ENCODE data around the gene SLC5A12. TPM values are rescaled to one million over a fixed set of nuclear protein-coding genes. Genes with fewer than 3 reads are reported as not detected.

SLC5A12 gene
- polyA plus RNA-seq, 1 donor from 2014 or later: not detected

- Histone ChIP-seq H3K4me2 (ENCODE audit: low read length) (no peak overlapping the region), H3K9ac (ENCODE audit: low read length) (no peak overlapping the region), H3K79me2 (replicated peaks; ENCODE audit: insufficient read depth, low read length) (no peaks in the 10 kb centered on the region), H3K9me2 (ENCODE audit: insufficient read depth, low read length) (no peaks in the 10 kb centered on the region), H3K9me3 (ENCODE audit: low read length) (no peaks in the 10 kb centered on the region), H4K20me1 (ENCODE audit: insufficient read depth) (no peaks in the 10 kb centered on the region), H3K36me3 (ENCODE audit: insufficient read depth, low read length) (no peaks in the 10 kb centered on the region), H3F3A (ENCODE audit: insufficient read depth, low read length, poor library complexity, severe bottlenecking) (no peaks in the 10 kb centered on the region), H3K27me3 (ENCODE audit: insufficient read depth, low read depth, low read length) (no peaks in the 10 kb centered on the region), H3K4me3 (ENCODE audit: low read length) (no peak overlapping the region), H2AFZ (ENCODE audit: low read depth, low read length) (no peak overlapping the region), H3K27ac (ENCODE audit: low read length) (no peak overlapping the region)
- TF ChIP-seq POLR2AphosphoS5 (IDR thresholded peaks at IDR 0.05): no peak
- TF ChIP-seq EZH2 (IDR thresholded peaks at IDR 0.05; ENCODE audit: borderline replicate concordance, insufficient read depth, low read length, poor library complexity, severe bottlenecking): no peak
Measured at GRCh38 chr11:26764825-26765224, 43.0 kb upstream of the SLC5A12 start.

GRCh38 chr11:26764315-26764714 lies 42.5 kb upstream of the SLC5A12 start:
- H3K36me3 ChIP-seq (ENCODE audit: insufficient read depth, low read length): no peaks in the 10 kb centered on the region
- H3K4me2 ChIP-seq (ENCODE audit: low read length): no peak overlapping the region
- no peaks in the 10 kb centered on the region for H3K79me2 ChIP-seq (replicated peaks; ENCODE audit: insufficient read depth, low read length)
- no peaks in the 10 kb centered on the region for H3K9me2 ChIP-seq (ENCODE audit: insufficient read depth, low read length)
- H3K4me3 ChIP-seq (ENCODE audit: low read length): no peak overlapping the region
- no peak overlapping the region for H3K27ac ChIP-seq (ENCODE audit: low read length)
- H4K20me1 ChIP-seq (ENCODE audit: insufficient read depth): no peaks in the 10 kb centered on the region
- no peaks in the 10 kb centered on the region for H3K27me3 ChIP-seq (ENCODE audit: insufficient read depth, low read depth, low read length)
- no peaks in the 10 kb centered on the region for H3F3A ChIP-seq (ENCODE audit: insufficient read depth, low read length, poor library complexity, severe bottlenecking)
- no peak overlapping the region for H2AFZ ChIP-seq (ENCODE audit: low read depth, low read length)
- H3K9ac ChIP-seq (ENCODE audit: low read length): no peak overlapping the region
- TF ChIP-seq MXI1 (conservative IDR thresholded peaks at IDR 0.05; ENCODE audit: poor library complexity, severe bottlenecking) (no peak), REST (IDR thresholded peaks at IDR 0.05; ENCODE audit: borderline replicate concordance) (no peak), EZH2 (IDR thresholded peaks at IDR 0.05; ENCODE audit: borderline replicate concordance, insufficient read depth, low read length, poor library complexity, severe bottlenecking) (no peak), CTCF (IDR thresholded peaks at IDR 0.05; ENCODE audit: poor library complexity, severe bottlenecking) (no peak), POLR2AphosphoS5 (IDR thresholded peaks at IDR 0.05) (no peak), RAD21 (conservative IDR thresholded peaks at IDR 0.05) (no peak), SMC3 (conservative IDR thresholded peaks at IDR 0.05; ENCODE audit: poor library complexity) (no peak), EP300 (conservative IDR thresholded peaks at IDR 0.05; ENCODE audit: poor library complexity, severe bottlenecking) (no peak), TAF1 (IDR thresholded peaks at IDR 0.05; ENCODE audit: low read depth) (no peak)
- H3K9me3 ChIP-seq (ENCODE audit: low read length): no peaks in the 10 kb centered on the region

- no peaks in the 10 kb centered on the region for H3F3A ChIP-seq (ENCODE audit: insufficient read depth, low read length, poor library complexity, severe bottlenecking)
- no peaks in the 10 kb centered on the region for H3K9me2 ChIP-seq (ENCODE audit: insufficient read depth, low read length)
- H2AFZ ChIP-seq (ENCODE audit: low read depth, low read length): no peak overlapping the region
- TF ChIP-seq EP300 (conservative IDR thresholded peaks at IDR 0.05; ENCODE audit: poor library complexity, severe bottlenecking): no peak
- TF ChIP-seq RAD21 (conservative IDR thresholded peaks at IDR 0.05): no peak
- no peak for TF ChIP-seq TAF1 (IDR thresholded peaks at IDR 0.05; ENCODE audit: low read depth)
- TF ChIP-seq POLR2AphosphoS5 (IDR thresholded peaks at IDR 0.05): no peak
- TF ChIP-seq EZH2 (IDR thresholded peaks at IDR 0.05; ENCODE audit: borderline replicate concordance, insufficient read depth, low read length, poor library complexity, severe bottlenecking): no peak
- TF ChIP-seq REST (IDR thresholded peaks at IDR 0.05; ENCODE audit: borderline replicate concordance): no peak
- no peak for TF ChIP-seq SMC3 (conservative IDR thresholded peaks at IDR 0.05; ENCODE audit: poor library complexity)
- TF ChIP-seq CTCF (IDR thresholded peaks at IDR 0.05; ENCODE audit: poor library complexity, severe bottlenecking): no peak
- TF ChIP-seq MXI1 (conservative IDR thresholded peaks at IDR 0.05; ENCODE audit: poor library complexity, severe bottlenecking): no peak
- no peak overlapping the region for H3K4me2 ChIP-seq (ENCODE audit: low read length)
- no peak overlapping the region for H3K9ac ChIP-seq (ENCODE audit: low read length)
- no peak overlapping the region for H3K4me3 ChIP-seq (ENCODE audit: low read length)
- no peaks in the 10 kb centered on the region for H3K79me2 ChIP-seq (replicated peaks; ENCODE audit: insufficient read depth, low read length)
- no peaks in the 10 kb centered on the region for H3K9me3 ChIP-seq (ENCODE audit: low read length)
- no peaks in the 10 kb centered on the region for H4K20me1 ChIP-seq (ENCODE audit: insufficient read depth)
- no peaks in the 10 kb centered on the region for H3K27me3 ChIP-seq (ENCODE audit: insufficient read depth, low read depth, low read length)
- H3K36me3 ChIP-seq (ENCODE audit: insufficient read depth, low read length): no peaks in the 10 kb centered on the region
- H3K27ac ChIP-seq (ENCODE audit: low read length): no peak overlapping the region
Measured at GRCh38 chr11:26762089-26762488, 40.2 kb upstream of the SLC5A12 start.

All from neural cell (in vitro differentiated cells).